Left lung (tissue), 10 donors: ENCODE measurements around the gene FYN. TPM values are rescaled to one million over a fixed set of nuclear protein-coding genes. Genes with fewer than 3 reads are reported as not detected.

Experiments used
- ATAC-seq: fragments of 200-7000 bp; cut with Tn5 transposase; one replicate; pipeline ENCODE4 v1.9.1; 2020; ENCODE audit warnings: moderate library complexity
- DNase-seq, 4 donors: peaks; one replicate each; pipeline ENCODE4 v3.0.0-alpha.2; 2013 to 2020
- H3K27ac ChIP-seq, 2 donors: fragments of 200-600 bp; sonication (generic) in 1 of 2; one replicate each; pipeline versions ENCODE4 v1.5.0 to v1.8.0; 2020 to 2021
- H3K27me3 ChIP-seq, 2 donors: fragments of 200-600 bp; sonication (generic) in 1 of 2; one replicate each; pipeline versions ENCODE4 v1.5.0 to v1.8.0; 2020 to 2021
- H3K36me3 ChIP-seq, 2 donors: fragments of 200-600 bp; sonication (generic) in 1 of 2; one replicate each; pipeline versions ENCODE4 v1.5.0 to v1.8.0; 2020 to 2021
- H3K4me1 ChIP-seq, 2 donors: fragments of 200-600 bp; one replicate each; pipeline ENCODE4 v1.8.0; 2021
- H3K4me3 ChIP-seq, 2 donors: fragments of 200-600 bp; sonication (generic) in 1 of 2; one replicate each; pipeline versions ENCODE4 v1.5.0 to v1.8.0; 2020 to 2021; ENCODE audit warnings: mild to moderate bottlenecking in 1 of 2
- H3K9me3 ChIP-seq, 2 donors: fragments of 200-600 bp; sonication (generic) in 1 of 2; one replicate each; pipeline versions ENCODE4 v1.5.0 to v1.8.0; 2020 to 2021
- CTCF ChIP-seq, 2 donors: fragments of 200-600 bp; sonication (generic) in 1 of 2; IDR thresholded peaks; one replicate each; pipeline versions ENCODE4 v1.5.0 to v1.8.0; 2021; ENCODE audit warnings: antibody characterized with exemption in 2 of 2
- intact Hi-C, 2 donors: fragments of 100-400 bp; cut with DNase I; formaldehyde crosslinking; loops; one replicate each; pipeline versions ENCODE4 v1.11.2 to v1.14.2; 2022
- polyA plus RNA-seq, 6 donors: library from polyadenylated mRNA; unstranded; fragments of 120-200 nt; gene quantifications; one replicate each; pipeline ENCODE4 v1.2.1, GENCODE V29; 2013; ENCODE audit not compliant: insufficient read length in 6 of 6
- total RNA-seq, 2 donors: library from RNA; stranded (reverse); fragmentation: NEBNext Ultra II Directional; extraction: Animal tissue kit (Norgen Biotek cat#: 25700); gene quantifications; one replicate each; pipeline ENCODE4 v1.2.1, GENCODE V29; 2021
- donor health status: DM: no; HTN: yes; CAD: no.
- donor health status: DM: no; HTN: no; CAD: no.

The FYN gene
- total and polyA plus RNA-seq, 8 donors: 58.8 to 165 (median 144) TPM

GRCh38 chr6:111633822-111634221 lies 239.4 kb downstream of the FYN start:
- Histone ChIP-seq H3K36me3 (no peaks in the 10 kb centered on the region), H3K4me1 (no peaks in the 10 kb centered on the region), H3K27me3 (no peaks in the 10 kb centered on the region), H3K27ac (no peak overlapping the region), H3K4me3 (no peak overlapping the region), H3K9me3 (peaks cover 0 to 5% of the 10 kb centered on the region in 2 donors)
- no peak for ATAC-seq
- no peak for TF ChIP-seq CTCF (IDR thresholded peaks at IDR 0.05)
- no peak for DNase-seq
- intact Hi-C loops: no loop called here

- intact Hi-C loops: no loop called here
- H3K4me1 ChIP-seq: no peaks in the 10 kb centered on the region
- H3K27ac ChIP-seq: no peak overlapping the region
- peaks cover 0 to 5% of the 10 kb centered on the region in 2 donors for H3K9me3 ChIP-seq
- DNase-seq (no peak), ATAC-seq (no peak)
- no peaks in the 10 kb centered on the region for H3K27me3 ChIP-seq
- no peaks in the 10 kb centered on the region for H3K36me3 ChIP-seq
- H3K4me3 ChIP-seq: no peak overlapping the region
- TF ChIP-seq CTCF (IDR thresholded peaks at IDR 0.05): no peak
Measured at GRCh38 chr6:111632468-111633247, 240.6 kb downstream of the FYN start.

DNA sequence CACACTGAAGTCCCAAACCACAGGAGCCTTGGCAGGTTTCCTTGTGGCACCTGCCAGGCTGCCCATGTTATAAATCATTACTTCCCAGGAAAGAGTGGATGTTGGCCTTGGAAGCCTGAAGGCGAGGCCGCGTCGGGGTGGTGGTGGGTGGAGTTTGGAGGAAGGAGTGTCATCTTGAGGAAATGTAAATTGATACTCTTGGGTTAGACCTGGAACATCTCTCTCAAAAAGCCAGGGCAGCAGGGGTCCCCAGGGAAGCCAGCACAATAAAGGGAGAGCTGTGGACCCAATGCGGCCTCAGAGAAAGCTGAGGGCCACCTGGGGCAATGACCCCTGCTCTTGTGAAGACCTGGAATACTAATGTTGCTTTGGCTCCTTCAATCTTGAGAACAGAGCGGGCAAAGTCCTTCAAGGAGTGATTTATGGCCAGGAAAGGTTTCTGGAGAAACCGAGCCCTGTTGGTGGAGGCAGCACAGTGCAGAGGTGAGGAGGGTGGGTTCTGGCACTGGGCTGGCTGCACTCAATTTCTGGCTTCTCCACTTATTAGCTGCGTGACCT lies 241.3 kb downstream of the FYN start:
- Histone ChIP-seq H3K9me3 (peaks cover 0 to 5% of the 10 kb centered on the region in 2 donors), H3K36me3 (no peaks in the 10 kb centered on the region), H3K4me1 (no peaks in the 10 kb centered on the region), H3K27ac (no peak overlapping the region), H3K27me3 (no peaks in the 10 kb centered on the region), H3K4me3 (no peak overlapping the region)
- ATAC-seq (no peak), DNase-seq (no peak)
- intact Hi-C loops: no loop called here
- TF ChIP-seq CTCF (IDR thresholded peaks at IDR 0.05): no peak

DNA sequence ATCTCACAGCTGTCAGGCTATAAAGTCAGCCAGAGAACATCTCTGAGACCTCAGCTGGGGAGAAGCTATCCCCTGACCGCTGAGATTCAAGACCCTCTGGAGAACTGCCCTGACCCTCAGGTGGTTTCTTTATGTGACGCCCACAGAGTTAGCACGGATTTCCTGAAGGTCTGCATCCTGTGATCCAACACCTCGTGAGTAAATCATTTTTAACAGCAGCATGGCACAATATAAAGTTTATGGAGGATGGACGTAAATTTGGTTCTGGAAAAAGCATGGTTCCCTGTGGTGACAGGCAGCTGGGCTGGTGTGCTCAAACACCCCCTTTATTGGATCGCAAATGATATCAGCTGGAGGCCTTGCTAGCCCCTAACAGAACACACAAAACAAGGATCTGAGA lies 242.2 kb downstream of the FYN start:
- no peak for TF ChIP-seq CTCF (IDR thresholded peaks at IDR 0.05)
- Histone ChIP-seq H3K36me3 (no peaks in the 10 kb centered on the region), H3K27me3 (no peaks in the 10 kb centered on the region), H3K4me1 (no peaks in the 10 kb centered on the region), H3K27ac (no peak overlapping the region), H3K9me3 (peaks cover 0 to 5% of the 10 kb centered on the region in 2 donors), H3K4me3 (no peak overlapping the region)
- DNase-seq (no peak), ATAC-seq (no peak)
- intact Hi-C loops: no loop called here

DNA sequence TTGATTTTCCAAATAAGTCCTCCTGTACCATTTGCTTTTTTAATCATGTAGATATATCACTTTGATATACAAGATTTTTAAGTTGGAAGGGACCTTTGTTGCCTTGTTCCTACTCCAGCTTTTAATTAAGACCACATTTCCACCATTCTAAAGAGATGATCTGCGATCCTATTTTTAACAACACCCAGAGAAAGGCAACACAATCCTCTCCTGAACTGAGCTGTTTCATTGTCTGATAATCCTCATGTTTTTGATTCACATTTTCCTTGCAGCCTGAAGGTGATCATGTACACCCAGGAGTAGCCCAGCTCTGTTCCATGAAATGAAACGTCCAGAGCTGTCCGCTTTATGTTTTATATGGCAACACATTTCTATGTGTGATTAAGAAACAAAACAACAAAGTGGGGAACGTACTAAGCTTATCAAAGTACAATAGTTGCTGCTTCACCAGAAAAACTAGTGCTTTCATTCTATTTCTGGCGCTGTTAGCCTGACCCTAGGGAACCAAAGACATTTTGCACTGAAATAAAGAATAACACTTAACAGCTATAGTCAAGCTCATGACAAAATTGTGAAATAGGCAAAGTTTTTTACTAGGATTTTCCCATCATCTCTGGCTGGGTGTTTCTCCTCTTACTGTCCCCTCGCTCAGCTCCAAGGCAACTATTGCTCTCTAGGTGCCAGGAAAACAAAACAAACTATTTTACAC lies 245.0 kb downstream of the FYN start:
- peak; percentile 28 for ATAC-seq
- intact Hi-C loops: no loop called here
- peak in 1 of 4 donors; percentile 53 for DNase-seq
- Histone ChIP-seq H3K27ac (peak overlapping the region; percentile 18 to 66), H3K27me3 (no peaks in the 10 kb centered on the region), H3K36me3 (no peaks in the 10 kb centered on the region), H3K9me3 (peaks cover 0 to 5% of the 10 kb centered on the region in 2 donors), H3K4me3 (no peak overlapping the region), H3K4me1 (peaks cover 0 to 10% of the 10 kb centered on the region in 2 donors)
- TF ChIP-seq CTCF (IDR thresholded peaks at IDR 0.05): no peak
